HTERT RPE-1 (cell line): ENCODE data around the gene MZF1.

Experiments used
- in situ Hi-C: fragments of 300-500 bp; cut with MboI; formaldehyde crosslinking; loops from 4 replicates; pipeline ENCODE4 v1.14.3; 2020; ENCODE audit warnings: low sequenced_read_pairs

The MZF1 gene

DNA sequence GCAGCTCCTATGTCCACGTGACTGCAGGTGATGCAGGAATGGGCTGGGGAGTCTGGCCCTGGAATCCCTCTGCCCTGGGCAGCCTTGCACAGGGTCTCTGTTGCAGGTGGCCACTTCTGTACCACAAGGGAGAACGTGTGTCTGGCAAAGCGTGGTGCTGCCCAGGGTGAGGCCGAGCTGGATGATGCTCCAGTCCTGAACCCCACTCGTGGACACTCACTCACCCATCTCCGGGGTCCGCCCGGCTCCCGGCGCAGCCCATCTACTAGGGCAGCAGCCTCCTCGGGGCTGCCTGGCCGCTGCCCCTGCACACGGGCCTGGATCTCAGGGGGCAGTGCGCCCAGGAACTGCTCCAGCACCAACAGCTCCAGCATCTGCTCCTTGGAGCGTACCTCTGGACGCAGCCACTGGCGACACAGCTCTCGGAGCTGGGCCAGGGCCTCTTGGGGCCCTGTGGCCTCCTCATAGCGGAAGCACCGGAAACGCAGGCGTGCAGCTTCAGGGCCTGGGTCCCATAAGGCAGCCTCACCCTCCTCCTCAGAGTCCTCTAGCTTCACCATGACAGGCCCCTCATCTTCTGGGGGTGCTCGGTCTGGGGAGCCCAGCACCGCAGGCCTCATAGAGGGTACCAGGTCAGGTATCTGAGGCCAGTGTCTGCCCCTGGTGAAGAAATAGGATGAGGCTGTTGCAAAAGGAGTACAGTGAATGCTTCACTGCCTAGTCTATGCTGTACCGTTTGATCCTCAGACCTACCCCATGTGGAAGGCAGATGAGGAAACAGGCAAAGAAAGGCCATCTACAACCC lies 2.2 kb downstream of the MZF1 start:
- in situ Hi-C loops: no loop called here

DNA sequence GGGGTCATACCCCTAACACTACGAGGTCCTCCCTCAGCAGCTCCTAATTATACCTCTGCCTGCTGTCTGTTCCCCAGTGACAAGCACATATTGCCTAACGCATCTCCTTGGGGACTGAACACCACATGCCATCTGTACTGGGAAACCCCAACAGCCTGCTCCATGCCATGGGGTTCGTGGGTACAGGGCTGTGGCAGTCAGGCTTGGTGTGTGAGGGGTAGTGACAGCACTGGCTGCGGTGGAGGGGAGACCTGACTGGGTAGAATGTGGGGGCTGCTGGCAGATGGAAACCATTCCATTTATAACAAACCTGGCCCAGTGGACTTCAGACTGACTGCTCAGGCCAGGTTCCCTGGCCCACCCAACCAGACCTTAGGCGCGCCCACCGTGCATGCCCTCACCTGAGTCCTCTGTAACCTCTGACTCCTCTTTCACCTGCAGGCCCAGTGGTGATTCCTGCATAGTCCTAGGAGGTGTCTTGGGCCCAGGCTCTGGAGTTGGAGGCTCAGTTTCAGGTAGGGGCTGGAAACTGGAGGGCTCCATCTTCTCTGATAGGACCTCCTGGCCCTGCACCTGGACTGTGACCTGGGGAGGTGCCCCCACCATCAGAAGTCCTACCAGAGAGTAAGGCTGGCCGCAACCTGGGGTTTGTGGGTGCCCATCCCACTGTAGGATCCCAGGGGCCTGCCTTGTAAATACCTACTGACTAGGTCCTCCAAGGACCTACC lies 3.0 kb downstream of the MZF1 start:
- in situ Hi-C loops: no loop called here

DNA sequence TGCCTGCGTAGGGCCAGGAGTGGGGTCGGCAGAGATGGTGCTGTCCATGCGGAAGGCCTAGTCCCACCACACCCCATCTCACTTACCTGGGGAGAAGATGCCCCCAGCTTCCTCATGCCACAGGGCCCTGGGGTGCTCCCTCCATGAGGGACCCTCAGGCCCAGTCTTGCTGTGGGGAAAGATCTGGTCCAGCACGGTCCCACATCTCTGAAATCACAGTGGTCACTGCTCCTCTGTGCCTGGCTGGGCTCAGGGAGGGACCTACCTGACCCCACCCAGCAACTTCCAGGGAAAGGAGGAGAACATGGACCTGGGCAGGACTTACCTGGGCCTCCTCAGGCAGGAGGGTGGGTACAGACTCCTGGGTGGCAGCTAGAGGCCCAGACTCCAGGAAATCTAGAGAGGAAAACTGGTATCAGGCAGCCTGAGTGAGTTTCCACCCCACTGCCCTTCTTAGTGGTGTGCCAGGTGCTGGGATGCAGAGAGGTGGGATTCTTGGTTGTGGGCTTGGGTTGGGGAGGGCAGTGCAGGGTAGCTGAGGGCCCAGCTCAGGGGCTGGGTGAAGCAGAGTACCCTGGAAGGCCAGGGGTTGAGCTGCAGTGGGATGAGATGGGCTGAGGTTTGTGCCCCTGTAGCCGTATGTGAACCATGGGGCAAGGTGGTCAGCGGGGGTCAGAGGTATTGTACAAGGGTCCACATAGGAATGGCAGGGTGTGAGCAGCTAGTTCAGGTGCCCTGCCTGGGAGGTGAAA lies 3.8 kb downstream of the MZF1 start:
- in situ Hi-C loops: no loop called here

DNA sequence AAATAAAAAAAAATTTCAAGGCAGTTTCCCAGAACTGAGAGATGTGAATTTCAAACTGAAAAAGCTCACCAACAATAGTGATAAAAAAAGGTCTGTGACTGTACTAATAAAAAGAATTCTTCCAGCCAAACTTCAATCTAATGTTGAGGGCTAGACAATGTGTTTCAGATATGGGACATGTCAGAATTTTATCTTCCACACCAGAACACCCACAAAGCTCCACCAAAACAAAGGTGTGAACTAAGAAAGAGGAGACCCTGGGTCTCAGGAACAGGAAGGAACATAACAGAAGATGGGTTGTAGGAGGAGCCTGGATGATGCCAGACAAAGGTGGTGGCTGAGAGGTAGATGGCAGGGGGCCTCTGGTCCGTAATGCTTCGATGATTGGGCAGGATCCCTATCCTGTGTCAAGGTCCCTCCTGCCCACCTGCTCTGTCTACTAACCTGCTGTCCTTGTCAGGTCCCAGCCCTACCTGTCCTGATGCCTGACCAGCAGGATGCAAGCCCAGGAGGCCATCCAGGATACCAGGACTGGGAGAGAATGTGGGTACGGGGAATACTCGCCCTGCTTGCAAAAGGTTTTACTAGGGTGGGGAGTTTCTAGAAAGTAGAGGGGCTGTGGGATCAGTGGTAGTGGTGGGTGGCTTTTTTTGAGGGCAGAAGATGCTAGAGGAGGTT lies 4.5 kb downstream of the MZF1 start:
- in situ Hi-C loops: no loop called here

DNA sequence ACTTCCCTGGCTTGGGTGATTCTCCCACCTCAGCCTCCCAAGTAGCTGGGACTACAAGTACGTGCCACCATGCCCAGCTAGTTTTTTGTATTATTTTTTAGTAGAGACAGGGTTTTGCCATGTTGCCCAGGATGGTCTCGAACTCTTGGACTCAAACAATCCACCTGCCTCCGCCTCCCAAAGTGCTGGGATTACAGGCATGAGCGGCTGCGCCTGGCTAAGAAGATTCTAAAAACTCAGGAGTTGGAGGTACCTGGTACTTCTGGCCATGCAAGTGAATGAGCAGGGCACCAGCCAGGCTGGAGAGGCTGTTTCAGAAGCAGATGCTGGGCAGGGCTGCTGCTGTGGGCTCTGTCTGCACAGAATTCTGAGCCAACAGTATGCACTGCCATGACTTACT lies 6.1 kb downstream of the MZF1 start:
- in situ Hi-C loops: no loop called here

DNA sequence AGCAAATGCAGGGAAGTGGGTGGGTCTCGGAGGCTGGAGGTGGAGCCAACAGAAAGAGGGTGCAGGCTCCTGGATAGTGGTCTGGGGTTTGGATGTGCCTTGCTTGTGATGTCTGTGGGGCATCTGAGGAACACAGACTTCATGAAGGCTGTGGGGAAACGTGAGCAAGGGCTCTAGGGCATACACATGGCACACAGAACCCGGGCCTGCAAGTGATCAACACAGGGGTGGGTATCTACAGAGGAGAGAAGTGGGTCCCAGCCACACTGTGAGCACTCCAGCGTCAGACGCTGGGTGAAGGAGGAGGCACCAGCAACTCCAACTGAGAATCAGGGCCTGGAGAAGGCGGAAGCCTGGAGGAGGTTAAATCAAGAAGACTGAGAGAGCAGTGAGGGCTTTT lies 9.3 kb downstream of the MZF1 start:
- in situ Hi-C loops: no loop called here

DNA sequence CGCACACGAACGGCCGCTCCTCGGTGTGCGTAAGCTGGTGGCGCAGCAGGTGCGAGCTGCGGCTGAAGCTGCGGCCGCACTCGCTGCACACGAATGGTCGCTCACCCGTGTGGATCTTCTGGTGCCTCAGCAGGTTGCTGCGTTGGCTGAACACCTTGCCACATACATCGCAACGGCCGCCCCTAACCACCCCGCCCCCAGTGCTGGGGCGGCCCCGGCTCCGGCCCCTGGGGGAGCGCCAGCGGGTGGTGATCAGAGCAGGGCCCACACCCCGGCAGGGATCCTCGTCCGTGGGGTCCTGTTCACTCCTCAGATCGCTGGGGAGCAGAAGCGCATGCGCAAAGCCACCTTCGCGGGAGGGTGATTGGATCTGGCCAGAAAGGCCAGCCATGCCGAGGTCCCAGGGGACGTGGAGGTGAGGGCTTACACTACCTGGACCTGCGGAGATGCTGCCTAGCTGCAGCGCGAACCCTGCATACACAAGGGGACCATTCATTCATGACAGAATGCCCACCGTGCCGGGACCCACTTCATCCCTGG lies 10.0 kb downstream of the MZF1 start:
- in situ Hi-C loops: no loop called here

DNA sequence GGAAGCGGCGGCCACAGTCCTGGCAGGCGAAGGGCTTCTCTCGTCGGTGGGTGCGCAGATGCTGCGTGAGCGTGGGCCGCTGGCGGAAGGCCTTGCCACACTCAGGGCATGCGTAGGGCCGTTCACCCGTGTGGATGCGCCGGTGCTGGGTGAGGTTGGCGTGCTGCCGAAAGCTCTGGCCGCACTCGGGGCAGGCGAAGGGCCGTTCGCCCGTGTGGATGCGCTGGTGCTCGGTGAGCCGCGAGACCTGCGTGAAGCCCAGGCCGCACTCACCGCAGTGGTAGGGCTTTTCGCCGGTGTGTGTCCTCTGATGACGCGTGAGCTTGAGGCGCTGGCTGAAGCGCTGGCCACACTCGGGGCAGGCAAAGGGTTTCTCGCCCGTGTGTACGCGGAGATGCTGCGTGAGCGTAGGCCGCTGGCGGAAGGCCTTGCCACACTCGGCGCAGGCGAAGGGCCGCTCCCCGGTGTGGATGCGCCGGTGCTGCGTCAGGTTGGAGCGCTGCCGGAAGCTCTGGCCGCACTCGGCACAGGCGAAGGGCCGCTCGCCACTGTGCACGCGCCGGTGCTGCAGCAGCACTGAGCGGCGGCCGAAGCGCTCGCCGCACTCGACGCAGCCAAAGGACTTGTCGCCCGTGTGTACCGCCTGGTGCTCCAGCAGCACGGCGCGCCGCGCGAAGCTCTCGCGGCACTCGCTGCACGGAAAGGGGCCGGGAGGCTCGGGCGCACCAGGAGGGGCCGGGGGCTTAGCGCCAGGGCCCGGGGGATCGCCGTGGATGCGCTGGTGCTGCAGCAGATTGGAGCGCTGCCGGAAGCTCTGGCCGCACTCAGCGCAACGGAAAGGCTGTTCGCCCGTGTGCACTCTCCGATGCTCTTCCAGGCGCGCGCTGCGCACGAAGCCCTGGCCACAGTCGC lies 10.8 kb downstream of the MZF1 start:
- in situ Hi-C loops: no loop called here

DNA sequence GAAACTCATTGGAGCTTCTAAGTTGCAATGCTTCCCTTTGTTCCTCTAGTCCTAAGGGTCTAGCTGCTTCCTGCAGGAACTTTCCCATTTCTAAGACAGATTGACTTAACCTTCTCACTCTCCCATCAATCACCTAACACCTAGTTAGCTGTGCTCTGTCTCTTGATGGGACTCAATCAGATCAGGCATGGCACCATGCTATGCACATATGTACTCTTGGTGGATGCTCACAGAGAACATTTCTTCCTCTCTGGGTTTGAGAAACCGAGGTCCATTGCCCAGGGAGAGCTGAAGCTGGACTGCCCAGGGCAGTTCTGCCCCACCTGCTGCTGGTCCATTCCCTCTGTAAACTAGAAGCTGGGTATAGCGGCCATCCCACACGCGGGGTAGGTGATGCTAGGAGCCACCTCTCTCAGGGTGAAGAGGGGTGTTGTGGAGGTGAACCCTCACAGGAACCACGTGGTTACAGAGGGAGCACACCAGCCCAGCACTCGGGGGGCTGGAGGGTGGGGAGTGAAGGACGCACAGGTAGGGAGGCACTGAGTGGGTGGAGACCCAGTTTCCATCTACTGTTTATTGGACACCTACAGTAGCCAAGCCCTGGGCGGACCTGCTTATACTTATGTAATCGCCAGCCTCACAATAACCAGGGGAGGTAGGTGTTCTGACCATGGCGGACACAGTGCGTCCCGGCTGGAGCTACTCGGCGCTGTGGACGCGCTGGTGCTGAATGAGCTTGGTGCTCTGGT lies 11.6 kb downstream of the MZF1 start:
- in situ Hi-C loops: no loop called here

DNA sequence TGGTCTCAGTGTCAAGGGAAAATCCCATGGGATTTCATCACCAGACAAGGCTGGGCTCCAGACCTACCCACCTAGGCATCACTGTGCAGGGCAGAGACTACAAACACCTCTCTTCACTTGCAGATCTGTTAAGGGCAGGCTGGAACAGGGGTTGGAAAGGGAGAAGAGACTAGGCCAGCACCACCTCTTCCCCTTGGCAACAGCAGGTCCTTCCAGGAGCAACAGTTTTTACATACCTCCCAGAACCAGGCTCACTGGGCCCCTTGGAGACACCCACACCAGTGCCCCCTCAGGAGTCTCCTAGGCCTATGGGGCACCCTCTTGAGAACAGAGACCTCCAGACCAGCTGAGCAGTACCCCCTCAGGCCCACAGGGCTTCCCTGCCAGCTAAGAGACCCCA lies 12.2 kb downstream of the MZF1 start:
- in situ Hi-C loops: no loop called here

DNA sequence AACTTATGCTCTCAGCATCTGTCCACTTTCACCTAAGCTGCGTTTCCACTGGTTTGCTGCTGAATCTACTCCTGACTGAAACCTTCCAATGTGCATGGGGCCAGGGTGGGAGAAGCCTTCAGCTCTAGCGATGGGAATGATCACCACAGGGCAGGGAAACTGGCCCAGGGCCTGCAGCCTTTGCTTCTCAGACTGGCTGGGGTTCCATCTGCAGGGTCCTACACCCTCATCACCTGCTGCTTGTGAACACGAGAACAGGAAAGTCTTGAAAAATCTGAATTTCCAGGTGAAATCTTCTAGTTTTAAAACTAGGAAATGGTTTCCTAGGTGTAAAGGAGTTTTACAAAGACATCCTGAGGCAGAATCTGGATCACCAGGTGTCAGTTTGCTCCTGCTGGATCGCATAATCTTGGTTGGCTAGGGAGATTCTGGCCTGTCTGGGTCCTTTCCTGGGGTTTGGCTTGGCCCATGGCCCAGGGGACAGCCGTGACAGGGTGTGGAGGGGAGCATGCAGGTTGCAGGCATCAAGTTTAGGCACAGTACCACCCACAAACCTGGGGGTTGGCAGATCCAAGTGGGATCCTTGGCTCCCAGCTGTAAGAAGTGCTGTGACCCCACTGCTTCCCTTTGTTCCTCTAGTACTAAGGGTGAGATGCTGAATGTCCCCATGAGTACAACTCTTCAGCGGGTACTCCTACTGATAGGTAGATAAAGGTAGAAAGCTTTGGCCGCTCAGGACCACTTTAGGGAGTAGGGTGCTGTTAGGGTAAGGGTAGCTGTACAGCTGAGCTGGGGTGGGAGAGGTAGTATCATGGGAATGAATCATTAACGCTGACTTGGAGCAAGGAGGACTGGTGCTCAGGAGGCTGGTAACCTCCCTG lies 12.9 kb downstream of the MZF1 start:
- in situ Hi-C loops: no loop called here

DNA sequence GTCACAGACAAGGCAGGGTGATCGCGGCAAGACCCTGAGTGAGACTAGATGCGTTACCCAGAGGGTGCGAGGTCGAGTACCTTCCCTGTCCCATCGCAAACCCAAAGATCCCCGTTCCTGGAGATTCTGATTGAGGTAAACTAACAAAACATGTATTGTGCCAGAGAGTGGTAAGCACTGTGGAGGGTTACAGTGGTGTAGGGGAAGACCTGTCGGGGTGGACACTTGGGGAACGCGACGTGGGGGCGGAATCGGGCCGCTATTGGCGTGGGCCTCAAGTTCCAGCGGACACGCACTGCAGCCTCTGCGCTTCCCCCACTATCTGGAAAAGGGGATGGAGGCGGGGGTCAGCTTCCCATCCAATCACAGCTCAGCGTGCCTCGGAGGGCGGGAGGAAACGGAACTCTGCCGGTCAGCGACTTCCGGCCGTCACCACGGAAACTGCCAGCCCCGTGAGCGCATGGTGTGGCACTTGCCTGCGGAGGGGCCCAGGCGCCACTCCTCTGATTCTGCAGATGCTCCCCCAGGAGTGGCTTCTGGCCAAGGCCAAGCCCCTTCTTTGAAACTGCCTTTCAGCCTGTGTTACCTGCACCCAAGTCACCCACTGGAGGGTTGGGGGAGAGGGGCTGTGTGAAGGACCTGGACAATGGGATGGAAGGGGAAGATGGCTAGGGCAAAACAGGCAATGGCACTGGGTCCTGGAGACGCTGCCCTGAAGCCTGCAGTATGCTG lies 13.7 kb downstream of the MZF1 start:
- in situ Hi-C loops: no loop called here

DNA sequence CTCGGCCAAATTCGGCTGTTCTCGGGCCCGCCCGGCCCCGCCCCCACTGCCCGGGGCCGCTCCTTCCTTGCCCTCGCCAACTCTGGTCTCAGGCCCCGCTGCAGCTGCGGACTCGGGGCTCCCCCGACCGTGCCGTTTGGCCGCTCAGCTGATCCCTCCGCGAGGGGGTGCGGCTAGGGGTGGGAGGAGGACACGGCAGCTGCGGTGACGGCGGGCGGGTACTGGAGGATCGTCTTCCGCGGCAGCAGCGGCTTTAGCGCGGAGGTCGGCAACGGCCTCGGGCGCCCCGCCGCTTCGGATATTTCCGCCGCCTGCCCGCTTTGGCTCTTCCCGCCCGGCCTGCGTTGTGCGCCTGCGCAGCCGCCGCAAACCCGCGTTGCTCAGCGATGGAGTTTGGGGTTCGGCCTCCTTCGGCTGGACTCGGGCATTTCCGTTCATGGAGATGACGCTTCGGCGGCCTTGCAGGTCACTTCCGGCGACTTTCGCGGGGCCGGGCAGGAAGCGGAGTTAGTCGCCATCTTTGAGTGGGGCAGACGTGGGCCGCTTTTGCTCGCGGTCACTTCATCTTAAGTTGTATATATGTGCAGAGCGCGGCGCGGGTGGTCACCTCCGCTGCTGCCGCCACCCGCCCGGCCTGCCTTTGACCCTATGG lies 14.4 kb downstream of the MZF1 start:
- in situ Hi-C loops: no loop called here

DNA sequence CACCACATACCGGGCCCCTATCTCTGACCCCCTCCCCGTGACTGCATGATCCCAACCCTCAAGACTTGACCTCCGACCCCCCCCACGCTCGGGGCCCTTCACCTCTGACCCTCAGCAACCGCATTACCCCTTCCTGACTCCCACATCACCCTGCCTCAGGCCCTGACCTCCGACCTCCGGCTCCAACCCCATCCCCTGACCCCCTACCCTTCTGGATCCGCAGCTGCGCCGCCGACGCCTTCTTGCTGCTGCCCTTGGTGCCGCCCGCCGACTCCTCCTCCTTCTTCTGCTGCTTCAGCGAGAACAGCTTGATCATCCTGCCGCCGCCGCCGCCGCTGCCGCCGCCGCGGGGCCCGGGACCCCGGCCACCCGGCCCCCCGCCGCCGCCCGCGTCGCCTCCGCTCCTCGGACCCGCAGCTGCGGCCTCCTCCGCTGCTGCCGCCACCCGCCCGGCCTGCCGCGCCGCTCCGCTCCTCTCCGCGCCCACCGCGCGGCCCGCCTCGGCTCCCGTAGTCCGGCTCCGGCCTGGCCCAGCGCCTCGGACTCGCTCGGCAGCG lies 15.0 kb downstream of the MZF1 start, which contains the start of gene UBE2M:
TSS of gene UBE2M (minus strand) at position 546 of the 557 bp plus-strand sequence. CDS start at position 316, 230 bp downstream.
- in situ Hi-C loops: no loop called here

DNA sequence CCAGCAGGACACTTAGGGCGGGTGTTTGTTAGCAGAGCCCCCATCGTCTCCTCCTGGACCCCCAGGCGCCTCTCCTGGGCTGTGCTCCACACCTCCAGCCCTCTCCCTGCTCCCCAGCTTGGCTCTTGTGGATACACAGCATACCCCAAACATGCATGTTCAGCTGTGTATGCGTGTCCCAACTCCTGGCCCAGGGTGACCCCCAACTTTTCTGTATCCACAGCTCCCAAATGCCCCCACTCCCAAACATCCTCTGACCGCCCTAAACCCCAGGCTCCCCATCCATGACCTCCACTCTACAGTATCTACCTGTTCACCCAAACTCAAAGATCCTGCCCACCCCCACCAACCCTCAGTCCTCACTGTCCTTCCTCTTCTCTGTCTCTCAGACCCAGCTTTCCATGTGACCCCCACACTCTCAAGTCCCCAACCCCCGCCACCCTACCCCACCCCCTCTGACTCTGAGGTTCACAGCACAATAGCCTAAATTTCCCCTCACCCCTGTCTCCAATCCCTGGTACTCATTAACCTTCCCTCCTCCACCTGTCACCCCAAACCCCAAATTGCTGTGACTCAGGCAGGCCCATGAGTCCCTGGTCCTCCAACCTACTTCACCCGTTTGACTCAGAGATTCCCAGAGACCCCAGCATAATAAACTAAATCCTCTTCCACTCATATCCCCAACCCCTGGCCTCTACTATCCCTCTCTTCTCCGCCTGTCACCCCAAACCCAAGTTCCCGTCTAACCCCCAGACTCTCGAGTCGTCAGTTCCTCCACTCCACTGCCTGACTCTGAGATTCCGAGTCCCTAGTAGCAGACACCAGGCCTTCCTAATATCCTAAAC lies 15.7 kb downstream of the MZF1 start:
- in situ Hi-C loops: no loop called here
